ENCODE results near the gene OGT.

GRCh38 chrX:71537743-71538142, 4.8 kb downstream of the OGT start:
- TF ChIP-seq CTCF (IDR thresholded peaks at IDR 0.05) (no peak), POLR2A (IDR thresholded peaks at IDR 0.05) (no peak)

Measured in esophagus squamous epithelium (tissue), 4 donors.